Measurements from ENCODE around the gene SIRT3. TPM values are rescaled to one million over a fixed set of nuclear protein-coding genes. Genes with fewer than 3 reads are reported as not detected.
A peak's percentile ranks its signal among the peaks of the same experiment; 100 is the strongest.

SIRT3 gene
- total and polyA plus RNA-seq, 2 experiments from 2014 or later: 14.9 to 15.5 TPM

GRCh38 chr11:257766-258493 is 21.8 kb upstream of the SIRT3 start:
- no peaks in the 10 kb centered on the region for H3K9me3 ChIP-seq (ENCODE audit: low read depth)
- H3K36me3 ChIP-seq (ENCODE audit: low read depth): no peaks in the 10 kb centered on the region
- in situ Hi-C loops (cut with MboI): no loop called here
- no peak overlapping the region for H2AFZ ChIP-seq
- no peak for TF ChIP-seq EZH2phosphoT487 (IDR thresholded peaks at IDR 0.05; ENCODE audit: insufficient read depth, low read depth)
- no peak for TF ChIP-seq EZH2 (IDR thresholded peaks at IDR 0.05; ENCODE audit: insufficient read depth, poor library complexity, severe bottlenecking)
- WGBS, 2 experiments (ENCODE audit: low coverage in 1 of 2, low lambda C conversion rate in 2 of 2, missing lambda C conversion rate in 2 of 2): 70% methylated on average over 14 to 15 of the region's 15 CpGs
- H3K79me2 ChIP-seq (ENCODE audit: insufficient read depth): no peaks in the 10 kb centered on the region
- H3K27ac ChIP-seq: no peak overlapping the region
- H3K9ac ChIP-seq: no peak overlapping the region
- H3F3A ChIP-seq (ENCODE audit: insufficient read depth): peaks cover 11% of the 10 kb centered on the region; the same call in 1 of the 2 replicates
- H3K4me3 ChIP-seq: no peak overlapping the region
- H3K4me2 ChIP-seq (ENCODE audit: unreplicated experiment): no peak overlapping the region
- H3K27me3 ChIP-seq (replicated peaks; ENCODE audit: insufficient read depth): no peaks in the 10 kb centered on the region
- peak; percentile 16 for DNase-seq
- no peaks in the 10 kb centered on the region for H3K9me2 ChIP-seq (ENCODE audit: insufficient read depth)
- no peaks in the 10 kb centered on the region for H3K4me1 ChIP-seq (ENCODE audit: insufficient read depth)
- H4K20me1 ChIP-seq (ENCODE audit: insufficient read depth): no peaks in the 10 kb centered on the region

GRCh38 chr11:256952-257737 is 21.0 kb upstream of the SIRT3 start:
- Histone ChIP-seq H3K4me3 (no peak overlapping the region), H3K79me2 (ENCODE audit: insufficient read depth) (no peaks in the 10 kb centered on the region), H3K9ac (no peak overlapping the region), H4K20me1 (ENCODE audit: insufficient read depth) (no peaks in the 10 kb centered on the region), H3K9me3 (ENCODE audit: low read depth) (no peaks in the 10 kb centered on the region), H3K36me3 (ENCODE audit: low read depth) (no peaks in the 10 kb centered on the region), H3K27me3 (replicated peaks; ENCODE audit: insufficient read depth) (no peaks in the 10 kb centered on the region), H3K27ac (no peak overlapping the region), H3K9me2 (ENCODE audit: insufficient read depth) (no peaks in the 10 kb centered on the region), H2AFZ (no peak overlapping the region), H3K4me1 (ENCODE audit: insufficient read depth) (no peaks in the 10 kb centered on the region), H3F3A (ENCODE audit: insufficient read depth) (peaks cover 11% of the 10 kb centered on the region; the same call in 1 of the 2 replicates), H3K4me2 (ENCODE audit: unreplicated experiment) (no peak overlapping the region)
- TF ChIP-seq EZH2phosphoT487 (IDR thresholded peaks at IDR 0.05; ENCODE audit: insufficient read depth, low read depth): no peak
- TF ChIP-seq EZH2 (IDR thresholded peaks at IDR 0.05; ENCODE audit: insufficient read depth, poor library complexity, severe bottlenecking): no peak
- no peak for DNase-seq
- in situ Hi-C loops (cut with MboI): no loop called here
- 62 to 72% methylated on average over 14 of the region's 14 CpGs for WGBS, 2 experiments (ENCODE audit: low coverage in 1 of 2, low lambda C conversion rate in 2 of 2, missing lambda C conversion rate in 2 of 2)

- TF ChIP-seq EZH2 (IDR thresholded peaks at IDR 0.05; ENCODE audit: insufficient read depth, poor library complexity, severe bottlenecking): no peak
- no peak for TF ChIP-seq EZH2phosphoT487 (IDR thresholded peaks at IDR 0.05; ENCODE audit: insufficient read depth, low read depth)
- peaks cover 6% of the 10 kb centered on the region; the same call in 1 of the 2 replicates for H3K36me3 ChIP-seq (ENCODE audit: low read depth)
- in situ Hi-C loops (cut with MboI): no loop called here
- H3K4me3 ChIP-seq: no peak overlapping the region
- H2AFZ ChIP-seq: no peak overlapping the region
- no peak overlapping the region for H3K4me2 ChIP-seq (ENCODE audit: unreplicated experiment)
- H3K9ac ChIP-seq: no peak overlapping the region
- H3K4me1 ChIP-seq (ENCODE audit: insufficient read depth): no peaks in the 10 kb centered on the region
- H3K27me3 ChIP-seq (replicated peaks; ENCODE audit: insufficient read depth): no peaks in the 10 kb centered on the region
- no peak for DNase-seq
- no peaks in the 10 kb centered on the region for H3K9me3 ChIP-seq (ENCODE audit: low read depth)
- no peaks in the 10 kb centered on the region for H4K20me1 ChIP-seq (ENCODE audit: insufficient read depth)
- H3K9me2 ChIP-seq (ENCODE audit: insufficient read depth): no peaks in the 10 kb centered on the region
- peaks cover 11% of the 10 kb centered on the region; the same call in 1 of the 2 replicates for H3F3A ChIP-seq (ENCODE audit: insufficient read depth)
- H3K79me2 ChIP-seq (ENCODE audit: insufficient read depth): no peaks in the 10 kb centered on the region
- H3K27ac ChIP-seq: no peak overlapping the region
- 96% methylated on average over 2 of the region's 2 CpGs for WGBS, 2 experiments (ENCODE audit: low coverage in 1 of 2, low lambda C conversion rate in 2 of 2, missing lambda C conversion rate in 2 of 2)
Observed at GRCh38 chr11:255816-256215, 19.7 kb upstream of the SIRT3 start.

GRCh38 chr11:255176-255575 is 19.0 kb upstream of the SIRT3 start:
- 55 to 61% methylated on average over 3 of the region's 3 CpGs for WGBS, 2 experiments (ENCODE audit: low coverage in 1 of 2, low lambda C conversion rate in 2 of 2, missing lambda C conversion rate in 2 of 2)
- Histone ChIP-seq H3K27me3 (replicated peaks; ENCODE audit: insufficient read depth) (no peaks in the 10 kb centered on the region), H4K20me1 (ENCODE audit: insufficient read depth) (no peaks in the 10 kb centered on the region), H3K9me2 (ENCODE audit: insufficient read depth) (no peaks in the 10 kb centered on the region), H2AFZ (no peak overlapping the region), H3K4me2 (ENCODE audit: unreplicated experiment) (no peak overlapping the region), H3K9me3 (ENCODE audit: low read depth) (no peaks in the 10 kb centered on the region), H3K79me2 (ENCODE audit: insufficient read depth) (no peaks in the 10 kb centered on the region), H3F3A (ENCODE audit: insufficient read depth) (peaks cover 13% of the 10 kb centered on the region; the same call in 1 of the 2 replicates), H3K4me3 (no peak overlapping the region), H3K36me3 (ENCODE audit: low read depth) (peaks cover 11% of the 10 kb centered on the region; the same call in 1 of the 2 replicates), H3K27ac (no peak overlapping the region), H3K4me1 (ENCODE audit: insufficient read depth) (no peaks in the 10 kb centered on the region), H3K9ac (no peak overlapping the region)
- TF ChIP-seq EZH2phosphoT487 (IDR thresholded peaks at IDR 0.05; ENCODE audit: insufficient read depth, low read depth) (no peak), EZH2 (IDR thresholded peaks at IDR 0.05; ENCODE audit: insufficient read depth, poor library complexity, severe bottlenecking) (no peak)
- in situ Hi-C loops (cut with MboI): no loop called here
- DNase-seq: peak; percentile 28

Measured in GM23248 (cell line).